Esophagus squamous epithelium (tissue), 4 donors: Measurements from ENCODE around the gene DLG2.

Experiments used
- POLR2A ChIP-seq, 4 donors: fragments of 450-650 bp; IDR thresholded peaks; one replicate each; pipeline ENCODE4 v1.6.1; 2017; ENCODE audit warnings: antibody characterized with exemption in 4 of 4, mild to moderate bottlenecking in 4 of 4, moderate library complexity in 3 of 4
- TF ChIP-seq, protein P1 (sequence below), 6 experiments: fragments of 450-650 bp in 4 of 6; fragments of 200-600 bp in 2 of 6; sonication (generic) in 2 of 6; IDR thresholded peaks; one replicate each; pipeline ENCODE4 v1.5.1; 2016 to 2019; ENCODE audit warnings: antibody characterized with exemption in 6 of 6, mild to moderate bottlenecking in 4 of 6, moderate library complexity in 4 of 6

DNA sequence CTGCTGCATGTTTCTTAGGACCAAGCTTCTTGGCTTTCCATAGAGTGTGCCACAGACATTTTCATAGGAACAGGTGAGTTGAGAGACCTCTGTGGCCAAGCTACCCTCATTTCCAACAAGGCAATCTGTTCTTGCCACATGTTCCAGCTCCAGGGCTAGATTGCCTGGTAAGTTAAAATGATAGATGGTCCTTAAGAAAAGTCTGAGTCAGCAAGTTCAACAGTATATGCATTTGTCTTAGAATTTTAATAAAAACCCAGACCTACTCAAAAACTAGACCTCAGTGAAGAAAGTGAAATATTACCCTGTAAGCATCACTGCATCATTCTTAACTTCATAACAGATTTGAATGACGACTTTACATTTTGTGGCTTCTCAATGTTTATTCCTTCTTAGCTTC, 1123.6 kb downstream of the DLG2 start:
- TF ChIP-seq, protein P1, sequence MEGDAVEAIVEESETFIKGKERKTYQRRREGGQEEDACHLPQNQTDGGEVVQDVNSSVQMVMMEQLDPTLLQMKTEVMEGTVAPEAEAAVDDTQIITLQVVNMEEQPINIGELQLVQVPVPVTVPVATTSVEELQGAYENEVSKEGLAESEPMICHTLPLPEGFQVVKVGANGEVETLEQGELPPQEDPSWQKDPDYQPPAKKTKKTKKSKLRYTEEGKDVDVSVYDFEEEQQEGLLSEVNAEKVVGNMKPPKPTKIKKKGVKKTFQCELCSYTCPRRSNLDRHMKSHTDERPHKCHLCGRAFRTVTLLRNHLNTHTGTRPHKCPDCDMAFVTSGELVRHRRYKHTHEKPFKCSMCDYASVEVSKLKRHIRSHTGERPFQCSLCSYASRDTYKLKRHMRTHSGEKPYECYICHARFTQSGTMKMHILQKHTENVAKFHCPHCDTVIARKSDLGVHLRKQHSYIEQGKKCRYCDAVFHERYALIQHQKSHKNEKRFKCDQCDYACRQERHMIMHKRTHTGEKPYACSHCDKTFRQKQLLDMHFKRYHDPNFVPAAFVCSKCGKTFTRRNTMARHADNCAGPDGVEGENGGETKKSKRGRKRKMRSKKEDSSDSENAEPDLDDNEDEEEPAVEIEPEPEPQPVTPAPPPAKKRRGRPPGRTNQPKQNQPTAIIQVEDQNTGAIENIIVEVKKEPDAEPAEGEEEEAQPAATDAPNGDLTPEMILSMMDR (IDR thresholded peaks at IDR 0.05) = no peak
- TF ChIP-seq POLR2A (IDR thresholded peaks at IDR 0.05) = no peak
